Thymus (tissue), 11 donors: ENCODE results near the gene CLNK. TPM values are rescaled to one million over a fixed set of nuclear protein-coding genes. Genes with fewer than 3 reads are reported as not detected.
A peak's percentile ranks its signal among the peaks of the same experiment; 100 is the strongest.

ENCODE experiments used
- DNase-seq, 9 donors: peaks; one replicate each; pipeline ENCODE4 v3.0.0-alpha.2; 2013; ENCODE audit warnings: low spot score in 9 of 9, low read depth in 6 of 9, missing footprints in 1 of 9
- H3K27ac ChIP-seq, 2 donors: one replicate each; pipeline ENCODE4 v1.5.1; 2013; ENCODE audit warnings: control low read depth in 1 of 2, low read depth in 1 of 2, low read length in 1 of 2, mild to moderate bottlenecking in 1 of 2, moderate library complexity in 1 of 2
- H3K27me3 ChIP-seq, 2 donors: one replicate each; pipeline ENCODE4 v1.5.1; 2013; ENCODE audit warnings: low read length in 1 of 2; ENCODE audit not compliant: control insufficient read depth in 2 of 2, insufficient read depth in 1 of 2
- H3K36me3 ChIP-seq, 2 donors: one replicate each; pipeline ENCODE4 v1.5.1; 2013; ENCODE audit warnings: low read length in 1 of 2, mild to moderate bottlenecking in 1 of 2, moderate library complexity in 1 of 2; ENCODE audit not compliant: control insufficient read depth in 2 of 2, insufficient read depth in 2 of 2
- H3K4me1 ChIP-seq, 2 donors: one replicate each; pipeline ENCODE4 v1.5.1; 2013; ENCODE audit warnings: low read length in 2 of 2; ENCODE audit not compliant: control insufficient read depth in 2 of 2, insufficient read depth in 2 of 2
- H3K4me3 ChIP-seq, 2 donors: one replicate each; pipeline ENCODE4 v1.5.1; 2013; ENCODE audit warnings: low read length in 2 of 2, control low read depth in 1 of 2, mild to moderate bottlenecking in 1 of 2
- H3K9me3 ChIP-seq, 2 donors: one replicate each; pipeline ENCODE4 v1.5.1; 2013; ENCODE audit warnings: low read length in 1 of 2, mild to moderate bottlenecking in 1 of 2; ENCODE audit not compliant: control insufficient read depth in 2 of 2, insufficient read depth in 1 of 2
- WGBS: extraction: QIAGEN DNeasy Blood & Tissue Kit; methylation state at CpG from one replicate; pipeline ENCODE4 v1.1.7; 2013; 5-methylcytosine and 5-hydroxymethylcytosine counted together
- polyA plus RNA-seq: library from polyadenylated mRNA; stranded (reverse); fragments of 200-250 nt; gene quantifications from one replicate; pipeline ENCODE4 v1.2.3, GENCODE V29; 2013
- total RNA-seq: library from RNA; stranded (reverse); fragments of 120-200 nt; gene quantifications from one replicate; pipeline ENCODE4 v1.2.4, GENCODE V29; 2013
- donor health status: healthy.

CLNK gene
- total and polyA plus RNA-seq, 2 donors, result 1.9 to 2.6 TPM

GRCh38 chr4:10673817-10674369 is 10.7 kb downstream of the CLNK start:
- Histone ChIP-seq H3K9me3 (no peaks in the 10 kb centered on the region), H3K4me3 (no peak overlapping the region), H3K27me3 (no peaks in the 10 kb centered on the region), H3K27ac (no peak overlapping the region), H3K36me3 (no peaks in the 10 kb centered on the region), H3K4me1 (peaks cover 24 to 26% of the 10 kb centered on the region in 2 donors)
- DNase-seq, result no peak
- 84% methylated on average over 5 of the region's 5 CpGs for WGBS

GRCh38 chr4:10672379-10672778 is 12.2 kb downstream of the CLNK start:
- H3K27ac ChIP-seq, result peak overlapping the region; percentile 84 to 94
- H3K36me3 ChIP-seq, result no peaks in the 10 kb centered on the region
- H3K9me3 ChIP-seq, result no peaks in the 10 kb centered on the region
- H3K27me3 ChIP-seq, result no peaks in the 10 kb centered on the region
- DNase-seq, result no peak
- WGBS, result 74% methylated on average over 3 of the region's 3 CpGs
- H3K4me3 ChIP-seq, result no peak overlapping the region
- H3K4me1 ChIP-seq, result peaks cover 26 to 31% of the 10 kb centered on the region in 2 donors

- Histone ChIP-seq H3K4me1 (peaks cover 26 to 31% of the 10 kb centered on the region in 2 donors), H3K27ac (peak overlapping the region; percentile 84 to 94), H3K27me3 (no peaks in the 10 kb centered on the region), H3K9me3 (no peaks in the 10 kb centered on the region), H3K36me3 (no peaks in the 10 kb centered on the region), H3K4me3 (no peak overlapping the region)
- 33% methylated on average over 8 of the region's 8 CpGs for WGBS
- DNase-seq, result peak in 4 of 9 donors; percentile 40 to 75 (median 47)
Measured at GRCh38 chr4:10671799-10672198, 12.8 kb downstream of the CLNK start.

GRCh38 chr4:10671366-10671765 is 13.2 kb downstream of the CLNK start:
- H3K36me3 ChIP-seq, result no peaks in the 10 kb centered on the region

GRCh38 chr4:10670321-10670720 is 14.2 kb downstream of the CLNK start:
- 96% methylated on average over 3 of the region's 3 CpGs for WGBS
- H3K27ac ChIP-seq, result no peak overlapping the region
- no peaks in the 10 kb centered on the region for H3K9me3 ChIP-seq
- no peak overlapping the region for H3K4me3 ChIP-seq
- peaks cover 26 to 31% of the 10 kb centered on the region in 2 donors for H3K4me1 ChIP-seq
- no peak for DNase-seq
- no peaks in the 10 kb centered on the region for H3K36me3 ChIP-seq
- H3K27me3 ChIP-seq, result no peaks in the 10 kb centered on the region

More at GRCh38 chr4:10671366-10671765, 13.2 kb downstream of the CLNK start:
- WGBS, result 9% methylated on average over 1 of the region's 1 CpG
- H3K27ac ChIP-seq, result peak overlapping the region; percentile 84 to 94
- DNase-seq, result peak; percentile 55 to 96 (median 88)
- no peaks in the 10 kb centered on the region for H3K9me3 ChIP-seq
- no peaks in the 10 kb centered on the region for H3K27me3 ChIP-seq
- H3K4me3 ChIP-seq, result no peak overlapping the region
- H3K4me1 ChIP-seq, result peaks cover 26 to 31% of the 10 kb centered on the region in 2 donors

GRCh38 chr4:10667701-10668326 is 16.8 kb downstream of the CLNK start:
- Histone ChIP-seq H3K9me3 (no peaks in the 10 kb centered on the region), H3K36me3 (no peaks in the 10 kb centered on the region), H3K4me3 (no peak overlapping the region), H3K27ac (no peak overlapping the region), H3K27me3 (no peaks in the 10 kb centered on the region), H3K4me1 (peaks cover 25 to 36% of the 10 kb centered on the region in 2 donors)
- no peak for DNase-seq
- 84% methylated on average over 10 of the region's 10 CpGs for WGBS

GRCh38 chr4:10666616-10667015 is 18.0 kb downstream of the CLNK start:
- no peak overlapping the region for H3K27ac ChIP-seq
- H3K27me3 ChIP-seq, result no peaks in the 10 kb centered on the region
- H3K4me3 ChIP-seq, result no peak overlapping the region
- H3K36me3 ChIP-seq, result no peaks in the 10 kb centered on the region
- WGBS, result 94% methylated on average over 6 of the region's 6 CpGs
- H3K4me1 ChIP-seq, result peaks cover 15 to 27% of the 10 kb centered on the region in 2 donors
- no peaks in the 10 kb centered on the region for H3K9me3 ChIP-seq
- no peak for DNase-seq

GRCh38 chr4:10664408-10664807 is 20.2 kb downstream of the CLNK start:
- Histone ChIP-seq H3K27ac (no peak overlapping the region), H3K4me1 (peaks cover 3 to 12% of the 10 kb centered on the region in 2 donors), H3K36me3 (no peaks in the 10 kb centered on the region), H3K4me3 (no peak overlapping the region), H3K27me3 (no peaks in the 10 kb centered on the region), H3K9me3 (no peaks in the 10 kb centered on the region)
- 34% methylated on average over 5 of the region's 5 CpGs for WGBS
- peak in 1 of 9 donors; percentile 27 for DNase-seq

GRCh38 chr4:10662937-10663336 is 21.6 kb downstream of the CLNK start:
- no peaks in the 10 kb centered on the region for H3K27me3 ChIP-seq
- H3K4me3 ChIP-seq, result no peak overlapping the region
- WGBS, result 97% methylated on average over 5 of the region's 5 CpGs
- H3K36me3 ChIP-seq, result no peaks in the 10 kb centered on the region
- H3K27ac ChIP-seq, result no peak overlapping the region
- peaks cover 2 to 11% of the 10 kb centered on the region in 2 donors for H3K4me1 ChIP-seq
- no peak for DNase-seq
- no peaks in the 10 kb centered on the region for H3K9me3 ChIP-seq
